A549 (cell line): ENCODE data around the gene GRHL1. TPM values are rescaled to one million over a fixed set of nuclear protein-coding genes. Genes with fewer than 3 reads are reported as not detected.

Source experiments
- ATAC-seq, 2 experiments: fragments of 200-7000 bp in 1 of 2; fragments of >200 bp in 1 of 2; cut with Nextera tagmentation in 1 of 2; cut with Tn5 transposase in 1 of 2; 3 replicates each; pipeline versions ENCODE4 v1.8.0 to v1.9.1; 2018 to 2020; ENCODE audit warnings: mild to moderate bottlenecking in 1 of 2, moderate library complexity in 1 of 2
- CTCF ChIA-PET: fragments of 300-600 bp; sonication (Branson Sonifier 250); formaldehyde crosslinking; extraction: SDS; loops from one replicate; lab custom pipeline; 2021; ENCODE audit warnings: antibody characterized with exemption, inconsistent platforms; lab: Yijun Ruan, JAX
- POLR2A ChIA-PET: fragments of 350-600 bp; formaldehyde crosslinking; extraction: SDS; loops from one replicate; lab custom pipeline; 2021; ENCODE audit warnings: antibody characterized with exemption, inconsistent platforms; lab: Yijun Ruan, JAX
- DNase-seq, 2 experiments: peaks; one replicate each; pipeline versions ENCODE4 v3.0.0 to v3.0.0-alpha.2; 2011 to 2016; ENCODE audit warnings: low read depth in 1 of 2, low spot score in 1 of 2
- FAIRE-seq: peaks from 2 replicates; lab custom pipeline; 2011; peaks lifted over from hg19 to GRCh38; lab: Jason Lieb, UNC
- H3K27ac ChIP-seq, 2 experiments: fragments of >200 bp; sonication (Bioruptor Twin); formaldehyde crosslinking; 3 replicates each; pipeline ENCODE4 v1.5.1; 2016 to 2017
- H3K4me1 ChIP-seq: fragments of >200 bp; sonication (Bioruptor Twin); formaldehyde crosslinking; 3 replicates; pipeline ENCODE4 v1.6.1; 2016
- H3K4me2 ChIP-seq: fragments of >200 bp; sonication (Bioruptor Twin); formaldehyde crosslinking; 3 replicates; pipeline ENCODE4 v1.6.1; 2016
- H3K4me3 ChIP-seq: fragments of >200 bp; sonication (Bioruptor Twin); formaldehyde crosslinking; 3 replicates; pipeline ENCODE4 v1.5.1; 2016
- H3K9me3 ChIP-seq: fragments of >200 bp; sonication (Bioruptor Twin); formaldehyde crosslinking; 3 replicates; pipeline ENCODE4 v1.6.1; 2016
- ATOH8 ChIP-seq: fragments of 250-450 bp; sonication (Bioruptor Pico); IDR thresholded peaks from 2 replicates; pipeline ENCODE4 v1.5.0; 2020; ENCODE audit warnings: low read depth, mild to moderate bottlenecking, moderate library complexity
- BCL3 ChIP-seq: fragments of >200 bp; sonication (Bioruptor Twin); formaldehyde crosslinking; IDR thresholded peaks from 3 replicates; pipeline ENCODE4 v1.6.1; 2016
- E2F6 ChIP-seq: IDR thresholded peaks from 2 replicates; pipeline ENCODE4 v1.6.1; 2012; ENCODE audit warnings: low read depth, borderline replicate concordance
- EHMT2 ChIP-seq: fragments of 200-600 bp; sonication (generic); IDR thresholded peaks from 2 replicates; pipeline ENCODE4 v1.6.1; 2016; ENCODE audit warnings: antibody characterized with exemption, low read depth, mild to moderate bottlenecking, moderate library complexity
- EP300 ChIP-seq, 2 experiments: fragments of >200 bp; sonication (Bioruptor Twin); formaldehyde crosslinking; IDR thresholded peaks; 2 replicates in 1 of 2; 3 replicates in 1 of 2; pipeline ENCODE4 v1.6.1; 2016 to 2017
- FOXS1 ChIP-seq: fragments of 250-450 bp; sonication (Bioruptor Pico); IDR thresholded peaks from 2 replicates; pipeline ENCODE4 v1.5.0; 2020; ENCODE audit warnings: mild to moderate bottlenecking, moderate library complexity
- HDAC2 ChIP-seq: fragments of 200-600 bp; sonication (generic); IDR thresholded peaks from 2 replicates; pipeline ENCODE4 v1.6.1; 2016
- HMGXB4 ChIP-seq: fragments of 250-450 bp; sonication (Bioruptor Pico); IDR thresholded peaks from 2 replicates; pipeline ENCODE4 v1.5.0; 2021; ENCODE audit warnings: mild to moderate bottlenecking, moderate library complexity, borderline replicate concordance
- HOXA7 ChIP-seq: fragments of 250-450 bp; sonication (Bioruptor Pico); IDR thresholded peaks from 2 replicates; pipeline ENCODE4 v1.5.0; 2020; ENCODE audit warnings: mild to moderate bottlenecking, moderate library complexity
- HOXB13 ChIP-seq: fragments of 250-450 bp; sonication (Bioruptor Pico); IDR thresholded peaks from 2 replicates; pipeline ENCODE4 v1.5.0; 2020; ENCODE audit warnings: low read depth, mild to moderate bottlenecking, moderate library complexity
- HOXB5 ChIP-seq: fragments of 250-450 bp; sonication (Bioruptor Pico); IDR thresholded peaks from 2 replicates; pipeline ENCODE4 v1.5.0; 2020; ENCODE audit warnings: mild to moderate bottlenecking, moderate library complexity
- JUNB ChIP-seq: fragments of >200 bp; sonication (Bioruptor Twin); formaldehyde crosslinking; IDR thresholded peaks from 2 replicates; pipeline ENCODE4 v1.6.1; 2016
- MAZ ChIP-seq: fragments of 150-350 bp; IDR thresholded peaks from 2 replicates; pipeline ENCODE4 v1.6.1; 2014; ENCODE audit warnings: antibody characterized with exemption, low read depth, low read length, borderline replicate concordance
- NR3C1 ChIP-seq: fragments of >200 bp; sonication (Bioruptor Twin); formaldehyde crosslinking; IDR thresholded peaks from 3 replicates; pipeline ENCODE4 v1.6.1; 2017
- PBX3 ChIP-seq: IDR thresholded peaks from 2 replicates; pipeline ENCODE4 v1.6.1; 2012
- POLR2A ChIP-seq: IDR thresholded peaks from 2 replicates; pipeline ENCODE4 v1.6.1; 2012; ENCODE audit warnings: mild to moderate bottlenecking, low read length
- RARB ChIP-seq: fragments of 250-450 bp; sonication (Bioruptor Pico); IDR thresholded peaks from 2 replicates; pipeline ENCODE4 v1.8.0; 2021; ENCODE audit warnings: mild to moderate bottlenecking, moderate library complexity
- RCOR1 ChIP-seq: fragments of 150-350 bp; IDR thresholded peaks from 2 replicates; pipeline ENCODE4 v1.6.1; 2014; ENCODE audit warnings: antibody characterized with exemption, low read length, low read depth
- REST ChIP-seq: fragments of 200-600 bp; sonication (generic); IDR thresholded peaks from 2 replicates; pipeline ENCODE4 v1.6.1; 2016; ENCODE audit warnings: antibody characterized with exemption, mild to moderate bottlenecking, moderate library complexity
- WGBS: methylation state at CpG from one replicate; pipeline ENCODE4 v1.1.6; 2017; ENCODE audit errors: missing lambda C conversion rate; 5-methylcytosine and 5-hydroxymethylcytosine counted together
- polyA plus RNA-seq, 4 experiments: library from polyadenylated mRNA; depleted of rRNA in 3 of 4; stranded (reverse); fragments of >200 nt; fragmentation: RNase III in 1 of 4; extraction: RNeasy Plus Mini Kit Qiagen cat#74134 plus additional on column Dnase treatment in 1 of 4; gene quantifications; 2 replicates in 3 of 4; 3 replicates in 1 of 4; pipeline ENCODE4 v1.2.3, GENCODE V29; 2011 to 2017

GRHL1 gene
- polyA plus RNA-seq, 2 of the 4 experiments (the other 2 are of a cell fraction): 0.68 to 1.2 TPM

- TF ChIP-seq HMGXB4: no peak
- no peak for TF ChIP-seq HDAC2
- peak; percentile 80 for TF ChIP-seq JUNB
- no peak for TF ChIP-seq PBX3
- no peak for TF ChIP-seq FOXS1 (CRISPR knock-in tag)
- TF ChIP-seq POLR2A: no peak
- no peak for TF ChIP-seq REST
- peak; percentile 67; the same call in 1 of the 2 replicates for TF ChIP-seq E2F6
- TF ChIP-seq HOXB13 (CRISPR knock-in tag): no peak
- TF ChIP-seq BCL3: no peak
- TF ChIP-seq EP300 (IDR thresholded peaks at IDR 0.05): no peak
- no peak for TF ChIP-seq HOXB5 (CRISPR knock-in tag)
- no peak for TF ChIP-seq RARB (CRISPR knock-in tag)
- TF ChIP-seq MAZ: no peak
- no peak for TF ChIP-seq ATOH8 (CRISPR knock-in tag)
- TF ChIP-seq EHMT2: no peak
Observed at GRCh38 chr2:9914384-9915065, 37.0 kb upstream of the GRHL1 start (continued).

GRCh38 chr2:9918275-9918674, 33.2 kb upstream of the GRHL1 start:
- FAIRE-seq (no peak), ATAC-seq (no peak), DNase-seq (no peak)
- TF ChIP-seq NR3C1: no peak
- no peak for TF ChIP-seq JUNB
- TF ChIP-seq EHMT2: no peak
- TF ChIP-seq RCOR1: no peak
- no peak for TF ChIP-seq HOXA7 (CRISPR knock-in tag)
- 71% methylated on average over 2 of the region's 2 CpGs for WGBS
- Histone ChIP-seq H3K9me3 (no peaks in the 10 kb centered on the region), H3K27ac (no peak overlapping the region), H3K4me3 (no peak overlapping the region), H3K4me1 (peaks cover 12% of the 10 kb centered on the region), H3K4me2 (no peak overlapping the region)
- ChIA-PET POLR2A (no interaction called here), CTCF (interaction anchor here (0.8 kb wide), 1 partner anchor 104 kb away, joined by 4 read pairs; no protein-coding TSS in a partner anchor)
